A673 (cell line): Measurements from ENCODE around the gene C11orf21. TPM values are rescaled to one million over a fixed set of nuclear protein-coding genes. Genes with fewer than 3 reads are reported as not detected.

Experiments used
- BruUV-seq: library from RNA; stranded (reverse); fragments of 400-500 nt; replicated peaks from 2 replicates; lab custom pipeline; 2021; lab: Mats Ljungman, UMichigan
- CTCF ChIA-PET: fragments of 300-600 bp; sonication (Branson Sonifier 250); formaldehyde crosslinking; loops from one replicate; lab custom pipeline; 2022; ENCODE audit warnings: antibody characterized with exemption; lab: Charles Lee
- POLR2A ChIA-PET: fragments of 300-600 bp; sonication (Branson Sonifier 250); formaldehyde crosslinking; loops from one replicate; lab custom pipeline; 2022; ENCODE audit warnings: antibody characterized with exemption; ENCODE audit not compliant: low non-redundant PET; lab: Charles Lee
- DNase-seq: peaks from one replicate; pipeline ENCODE4 v3.0.0-alpha.2; 2015; ENCODE audit warnings: low spot score
- H3K27ac ChIP-seq: fragments of 200-600 bp; sonication (generic); 2 replicates; pipeline ENCODE4 v1.5.1; 2016; ENCODE audit warnings: mixed run types, low read depth, mild to moderate bottlenecking, mixed read lengths, antibody characterized with exemption, low read length; ENCODE audit not compliant: poor library complexity, severe bottlenecking
- H3K27me3 ChIP-seq: fragments of 200-600 bp; sonication (generic); replicated peaks from 2 replicates; pipeline ENCODE4 v1.6.1; 2017; ENCODE audit warnings: mixed run types, low read depth, mild to moderate bottlenecking, mixed read lengths, antibody characterized with exemption, low read length; ENCODE audit not compliant: insufficient read depth, poor library complexity
- H3K36me3 ChIP-seq: fragments of 200-600 bp; sonication (generic); 2 replicates; pipeline ENCODE4 v1.6.1; 2016; ENCODE audit warnings: mixed run types, mild to moderate bottlenecking, mixed read lengths, antibody characterized with exemption, low read length; ENCODE audit not compliant: insufficient read depth, poor library complexity, severe bottlenecking
- H3K4me1 ChIP-seq: fragments of 200-600 bp; sonication (generic); 2 replicates; pipeline ENCODE4 v1.6.1; 2017; ENCODE audit warnings: mixed run types, mild to moderate bottlenecking, mixed read lengths, antibody characterized with exemption, low read length; ENCODE audit not compliant: insufficient read depth, poor library complexity, severe bottlenecking
- H3K4me3 ChIP-seq: fragments of 200-600 bp; sonication (generic); 2 replicates; pipeline ENCODE4 v1.5.1; 2016; ENCODE audit warnings: low read depth, mixed run types, mild to moderate bottlenecking, mixed read lengths, low read length; ENCODE audit not compliant: poor library complexity, severe bottlenecking
- H3K9me3 ChIP-seq: fragments of 200-600 bp; sonication (generic); 2 replicates; pipeline ENCODE4 v1.6.1; 2016; ENCODE audit warnings: mixed run types, low read depth, mild to moderate bottlenecking, mixed read lengths, antibody characterized with exemption, low read length; ENCODE audit not compliant: poor library complexity, severe bottlenecking
- EZH2 ChIP-seq: fragments of 200-600 bp; sonication (generic); IDR thresholded peaks from 2 replicates; pipeline ENCODE4 v1.6.1; 2017; ENCODE audit warnings: borderline replicate concordance, low read depth, mild to moderate bottlenecking, mixed read lengths, antibody characterized with exemption, low read length; ENCODE audit not compliant: poor library complexity, severe bottlenecking
- intact Hi-C: fragments of 100-400 bp; cut with micrococcal nuclease; formaldehyde crosslinking; loops from one replicate; pipeline ENCODE4 v1.10.0; 2022; ENCODE audit not compliant: unreplicated experiment
- total RNA-seq: library from RNA; stranded (reverse); gene quantifications from 2 replicates; pipeline ENCODE4 v1.2.3, GENCODE V29; 2021
- TF ChIP-seq, protein P1 (sequence below): fragments of 300-800, 200-600 bp; sonication (generic); conservative IDR thresholded peaks from 2 replicates; pipeline ENCODE4 v1.5.1; 2017; ENCODE audit warnings: low read depth, mild to moderate bottlenecking, antibody characterized with exemption, low read length, moderate library complexity, mixed read lengths

C11orf21 gene
- total RNA-seq, 1 experiment from 2014 or later = not detected

DNA sequence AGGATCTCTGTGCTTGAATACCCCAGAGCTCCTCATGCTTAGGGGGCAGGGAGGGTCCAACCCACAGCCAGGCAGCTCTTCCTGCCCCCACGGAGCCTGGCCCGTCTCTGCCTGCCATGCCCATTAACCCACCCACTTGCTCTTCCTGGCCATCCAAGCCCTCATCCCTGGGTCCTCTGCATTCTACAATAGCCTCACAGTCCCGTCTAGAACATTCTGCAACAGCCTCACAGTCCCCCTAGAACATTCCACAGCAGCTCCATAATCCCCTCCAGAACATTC lies 15.2 kb upstream of the C11orf21 start:
- no peak overlapping the region for H3K27ac ChIP-seq
- H3K9me3 ChIP-seq = no peaks in the 10 kb centered on the region
- ChIA-PET CTCF (no interaction called here), POLR2A (no interaction called here)
- no peak for TF ChIP-seq EZH2
- TF ChIP-seq, protein P1, sequence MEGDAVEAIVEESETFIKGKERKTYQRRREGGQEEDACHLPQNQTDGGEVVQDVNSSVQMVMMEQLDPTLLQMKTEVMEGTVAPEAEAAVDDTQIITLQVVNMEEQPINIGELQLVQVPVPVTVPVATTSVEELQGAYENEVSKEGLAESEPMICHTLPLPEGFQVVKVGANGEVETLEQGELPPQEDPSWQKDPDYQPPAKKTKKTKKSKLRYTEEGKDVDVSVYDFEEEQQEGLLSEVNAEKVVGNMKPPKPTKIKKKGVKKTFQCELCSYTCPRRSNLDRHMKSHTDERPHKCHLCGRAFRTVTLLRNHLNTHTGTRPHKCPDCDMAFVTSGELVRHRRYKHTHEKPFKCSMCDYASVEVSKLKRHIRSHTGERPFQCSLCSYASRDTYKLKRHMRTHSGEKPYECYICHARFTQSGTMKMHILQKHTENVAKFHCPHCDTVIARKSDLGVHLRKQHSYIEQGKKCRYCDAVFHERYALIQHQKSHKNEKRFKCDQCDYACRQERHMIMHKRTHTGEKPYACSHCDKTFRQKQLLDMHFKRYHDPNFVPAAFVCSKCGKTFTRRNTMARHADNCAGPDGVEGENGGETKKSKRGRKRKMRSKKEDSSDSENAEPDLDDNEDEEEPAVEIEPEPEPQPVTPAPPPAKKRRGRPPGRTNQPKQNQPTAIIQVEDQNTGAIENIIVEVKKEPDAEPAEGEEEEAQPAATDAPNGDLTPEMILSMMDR = no peak
- DNase-seq = no peak
- no peak overlapping the region for H3K4me3 ChIP-seq
- peaks cover 9% of the 10 kb centered on the region for H3K4me1 ChIP-seq
- intact Hi-C loops = no loop called here
- no TSS peak for BruUV-seq
- H3K27me3 ChIP-seq = no peaks in the 10 kb centered on the region
- H3K36me3 ChIP-seq = no peaks in the 10 kb centered on the region

DNA sequence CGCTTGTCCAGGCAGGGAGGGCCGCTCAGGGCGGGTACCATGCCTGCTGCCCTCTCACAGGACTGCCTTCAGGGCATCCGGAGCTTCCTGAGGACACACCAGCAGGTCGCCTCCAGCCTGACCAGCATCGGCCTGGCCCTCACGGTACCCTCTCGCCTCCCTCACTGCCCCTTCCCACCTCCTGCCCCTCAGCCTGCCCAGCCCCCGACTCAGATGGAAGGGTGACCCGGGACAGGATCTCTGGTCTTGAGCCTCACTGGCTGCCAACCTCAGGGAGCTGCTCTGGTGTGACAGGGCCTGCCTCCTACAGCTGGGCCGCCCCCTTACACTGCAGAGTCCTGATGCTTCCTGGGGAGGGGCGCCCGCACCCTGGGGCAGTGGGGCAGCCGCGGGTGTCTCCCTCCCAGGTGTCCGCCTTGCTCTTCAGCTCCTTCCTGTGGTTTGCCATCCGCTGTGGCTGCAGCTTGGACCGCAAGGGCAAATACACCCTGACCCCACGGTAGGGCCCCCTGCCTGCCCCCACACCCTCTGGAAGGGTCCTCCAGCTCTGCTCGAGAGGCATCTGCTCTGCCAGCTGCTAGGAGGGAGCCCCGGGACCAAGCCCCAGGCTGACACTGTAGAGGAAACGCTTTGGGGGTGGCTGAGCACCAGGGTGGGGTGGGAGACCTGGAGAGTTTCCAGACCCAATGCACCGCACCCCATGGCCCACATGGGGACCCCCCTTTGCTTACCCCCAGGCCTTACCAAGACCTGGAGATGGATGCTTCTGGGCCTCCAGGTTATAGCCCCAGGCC lies 14.6 kb upstream of the C11orf21 start:
- no peaks in the 10 kb centered on the region for H3K9me3 ChIP-seq
- peaks cover 9% of the 10 kb centered on the region for H3K4me1 ChIP-seq
- DNase-seq = no peak
- POLR2A ChIA-PET = no interaction called here
- H3K27ac ChIP-seq = no peak overlapping the region
- no peak overlapping the region for H3K4me3 ChIP-seq
- H3K36me3 ChIP-seq = no peaks in the 10 kb centered on the region
- CTCF ChIA-PET = no interaction called here
- no peaks in the 10 kb centered on the region for H3K27me3 ChIP-seq
- TF ChIP-seq, protein P1 = no peak
- TF ChIP-seq EZH2 = no peak
- intact Hi-C loops = no loop called here
- no TSS peak for BruUV-seq

DNA sequence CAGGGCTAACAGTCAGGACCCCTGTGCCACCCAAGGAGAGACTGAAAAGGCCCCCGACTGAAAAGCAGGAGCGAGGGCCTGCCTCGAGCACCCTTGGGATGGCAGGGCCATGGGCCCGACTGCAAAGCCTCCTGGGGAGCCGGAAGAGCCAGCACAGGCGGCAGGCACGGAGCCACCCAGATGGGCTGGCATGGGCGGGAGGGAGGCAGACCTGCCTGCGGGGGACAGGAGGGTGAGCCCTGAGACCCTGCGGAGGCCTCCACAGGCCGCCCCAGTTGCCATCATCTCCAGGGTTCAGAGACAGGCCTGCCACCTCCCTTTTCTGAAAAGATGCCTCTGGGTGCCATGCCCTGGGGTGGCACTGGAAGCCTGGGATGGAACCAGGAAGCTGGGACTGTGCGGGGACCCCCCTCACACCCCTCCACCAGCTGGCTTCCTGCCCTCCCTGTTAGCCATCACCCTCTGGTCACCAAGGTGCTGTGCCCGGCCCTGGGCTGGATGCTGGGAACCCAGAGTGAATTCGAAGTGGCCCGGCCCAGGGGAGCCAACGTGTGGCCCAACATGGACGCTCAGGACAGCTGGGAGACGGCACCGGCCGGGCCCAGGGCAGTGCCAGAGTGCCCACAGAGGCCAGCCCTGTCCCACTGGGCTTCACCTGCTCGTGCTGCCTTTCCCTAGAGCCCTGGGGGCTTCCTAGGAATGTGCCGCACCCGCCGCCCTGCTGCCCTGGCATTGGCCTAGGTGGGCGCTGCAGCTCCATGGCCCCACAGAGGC lies 13.9 kb upstream of the C11orf21 start:
- no peak for TF ChIP-seq EZH2
- TF ChIP-seq, protein P1 = no peak
- H3K4me1 ChIP-seq = peaks cover 9% of the 10 kb centered on the region
- H3K4me3 ChIP-seq = no peak overlapping the region
- no peaks in the 10 kb centered on the region for H3K36me3 ChIP-seq
- H3K27ac ChIP-seq = no peak overlapping the region
- BruUV-seq = no TSS peak
- POLR2A ChIA-PET = no interaction called here
- intact Hi-C loops = no loop called here
- CTCF ChIA-PET = no interaction called here
- no peak for DNase-seq
- H3K27me3 ChIP-seq = no peaks in the 10 kb centered on the region
- no peaks in the 10 kb centered on the region for H3K9me3 ChIP-seq
